Measurements from ENCODE around the gene PTPRU.

Gene PTPRU

GRCh38 chr1:29346576-29346975 is 110.3 kb downstream of the PTPRU start:
- no peak overlapping the region for H3K9ac ChIP-seq
- no peaks in the 10 kb centered on the region for H3K9me3 ChIP-seq (ENCODE audit: control insufficient read depth, low read length)
- no peak overlapping the region for H3K27ac ChIP-seq
- no peaks in the 10 kb centered on the region for H3K27me3 ChIP-seq (ENCODE audit: control insufficient read depth, insufficient read depth, low read length)
- no peak overlapping the region for H3K4me2 ChIP-seq (ENCODE audit: low read length)
- H3K4me3 ChIP-seq (ENCODE audit: low read depth, low read length) = no peak overlapping the region
- no peaks in the 10 kb centered on the region for H3K4me1 ChIP-seq
- TF ChIP-seq CTCF (IDR thresholded peaks at IDR 0.05) = no peak
- no peaks in the 10 kb centered on the region for H3K79me2 ChIP-seq
- no peak overlapping the region for H2AFZ ChIP-seq
- H3K36me3 ChIP-seq (ENCODE audit: control insufficient read depth, insufficient read depth, low read length) = no peaks in the 10 kb centered on the region

- TF ChIP-seq CTCF (IDR thresholded peaks at IDR 0.05) = no peak
- no peaks in the 10 kb centered on the region for H3K79me2 ChIP-seq
- no peaks in the 10 kb centered on the region for H3K27me3 ChIP-seq (ENCODE audit: control insufficient read depth, insufficient read depth, low read length)
- H3K36me3 ChIP-seq (ENCODE audit: control insufficient read depth, insufficient read depth, low read length) = no peaks in the 10 kb centered on the region
- H3K9ac ChIP-seq = no peak overlapping the region
- no peak overlapping the region for H3K4me3 ChIP-seq (ENCODE audit: low read depth, low read length)
- H3K4me1 ChIP-seq = no peaks in the 10 kb centered on the region
- no peak overlapping the region for H3K4me2 ChIP-seq (ENCODE audit: low read length)
- H3K27ac ChIP-seq = no peak overlapping the region
- no peak overlapping the region for H2AFZ ChIP-seq
- no peaks in the 10 kb centered on the region for H3K9me3 ChIP-seq (ENCODE audit: control insufficient read depth, low read length)
These were observed 113.7 kb downstream of the PTPRU start for GRCh38 chr1:29349871-29350491.

GRCh38 chr1:29352719-29353420 is 116.5 kb downstream of the PTPRU start:
- Histone ChIP-seq H3K4me2 (ENCODE audit: low read length) (no peak overlapping the region), H2AFZ (no peak overlapping the region), H3K9me3 (ENCODE audit: control insufficient read depth, low read length) (no peaks in the 10 kb centered on the region), H3K36me3 (ENCODE audit: control insufficient read depth, insufficient read depth, low read length) (no peaks in the 10 kb centered on the region), H3K4me1 (no peaks in the 10 kb centered on the region), H3K79me2 (no peaks in the 10 kb centered on the region), H3K4me3 (ENCODE audit: low read depth, low read length) (no peak overlapping the region), H3K27me3 (ENCODE audit: control insufficient read depth, insufficient read depth, low read length) (no peaks in the 10 kb centered on the region), H3K9ac (no peak overlapping the region), H3K27ac (no peak overlapping the region)
- no peak for TF ChIP-seq CTCF (IDR thresholded peaks at IDR 0.05)

- H3K79me2 ChIP-seq = no peaks in the 10 kb centered on the region
- H2AFZ ChIP-seq = no peak overlapping the region
- no peaks in the 10 kb centered on the region for H3K4me1 ChIP-seq
- H3K4me2 ChIP-seq (ENCODE audit: low read length) = no peak overlapping the region
- no peak for TF ChIP-seq CTCF (IDR thresholded peaks at IDR 0.05)
- H3K36me3 ChIP-seq (ENCODE audit: control insufficient read depth, insufficient read depth, low read length) = no peaks in the 10 kb centered on the region
- H3K9ac ChIP-seq = no peak overlapping the region
- no peak overlapping the region for H3K27ac ChIP-seq
- no peaks in the 10 kb centered on the region for H3K27me3 ChIP-seq (ENCODE audit: control insufficient read depth, insufficient read depth, low read length)
- H3K9me3 ChIP-seq (ENCODE audit: control insufficient read depth, low read length) = no peaks in the 10 kb centered on the region
- H3K4me3 ChIP-seq (ENCODE audit: low read depth, low read length) = no peak overlapping the region
These were observed 118.3 kb downstream of the PTPRU start for GRCh38 chr1:29354511-29355098.

Data from parathyroid adenoma (tissue), 2 donors.